Measurements from ENCODE around the gene LHPP. TPM values are rescaled to one million over a fixed set of nuclear protein-coding genes. Genes with fewer than 3 reads are reported as not detected.

The LHPP gene
- total RNA-seq, 1 donor from 2014 or later = 18.8 TPM

GRCh38 chr10:124592736-124593430, 131.3 kb downstream of the LHPP start:
- Mint-ChIP-seq H3K27me3 (ENCODE audit: unreplicated experiment) (peaks cover 2% of the 10 kb centered on the region), H3K9me3 (ENCODE audit: unreplicated experiment) (peaks cover 4% of the 10 kb centered on the region), H3K4me1 (ENCODE audit: unreplicated experiment) (no peaks in the 10 kb centered on the region), H3K36me3 (ENCODE audit: unreplicated experiment) (peaks cover 2% of the 10 kb centered on the region), H3K27ac (ENCODE audit: unreplicated experiment) (no peak overlapping the region), H3K4me3 (ENCODE audit: unreplicated experiment) (no peak overlapping the region)
- DNase-seq (ENCODE audit: extremely low spot score, unreplicated experiment) = no peak
- TF ChIP-seq CTCF (IDR thresholded peaks at IDR 0.05) = no peak

- H3K9me3 Mint-ChIP-seq (ENCODE audit: unreplicated experiment) = peaks cover 4% of the 10 kb centered on the region
- H3K4me3 Mint-ChIP-seq (ENCODE audit: unreplicated experiment) = no peak overlapping the region
- no peak for TF ChIP-seq CTCF (IDR thresholded peaks at IDR 0.05)
- peaks cover 2% of the 10 kb centered on the region for H3K36me3 Mint-ChIP-seq (ENCODE audit: unreplicated experiment)
- H3K4me1 Mint-ChIP-seq (ENCODE audit: unreplicated experiment) = no peaks in the 10 kb centered on the region
- H3K27me3 Mint-ChIP-seq (ENCODE audit: unreplicated experiment) = no peaks in the 10 kb centered on the region
- DNase-seq (ENCODE audit: extremely low spot score, unreplicated experiment) = no peak
- no peak overlapping the region for H3K27ac Mint-ChIP-seq (ENCODE audit: unreplicated experiment)
Observed at GRCh38 chr10:124593431-124593985, 131.9 kb downstream of the LHPP start.

- no peak for DNase-seq (ENCODE audit: extremely low spot score, unreplicated experiment)
- Mint-ChIP-seq H3K36me3 (ENCODE audit: unreplicated experiment) (peaks cover 2% of the 10 kb centered on the region), H3K9me3 (ENCODE audit: unreplicated experiment) (peaks cover 4% of the 10 kb centered on the region), H3K4me1 (ENCODE audit: unreplicated experiment) (no peaks in the 10 kb centered on the region), H3K27me3 (ENCODE audit: unreplicated experiment) (no peaks in the 10 kb centered on the region), H3K4me3 (ENCODE audit: unreplicated experiment) (no peak overlapping the region), H3K27ac (ENCODE audit: unreplicated experiment) (no peak overlapping the region)
- no peak for TF ChIP-seq CTCF (IDR thresholded peaks at IDR 0.05)
Observed at GRCh38 chr10:124594240-124594639, 132.6 kb downstream of the LHPP start.

GRCh38 chr10:124595143-124595883, 133.7 kb downstream of the LHPP start:
- Mint-ChIP-seq H3K27me3 (ENCODE audit: unreplicated experiment) (no peaks in the 10 kb centered on the region), H3K4me1 (ENCODE audit: unreplicated experiment) (no peaks in the 10 kb centered on the region), H3K36me3 (ENCODE audit: unreplicated experiment) (peaks cover 2% of the 10 kb centered on the region), H3K4me3 (ENCODE audit: unreplicated experiment) (no peak overlapping the region), H3K27ac (ENCODE audit: unreplicated experiment) (no peak overlapping the region), H3K9me3 (ENCODE audit: unreplicated experiment) (peaks cover 4% of the 10 kb centered on the region)
- TF ChIP-seq CTCF (IDR thresholded peaks at IDR 0.05) = no peak
- DNase-seq (ENCODE audit: extremely low spot score, unreplicated experiment) = no peak

Data from osteocyte (in vitro differentiated cells).